GM10248 (cell line): ENCODE data around the gene PLCD4.

Experiments
- CTCF ChIA-PET: fragments of 300-600 bp; sonication (Branson Sonifier 250); formaldehyde crosslinking; extraction: SDS; loops from one replicate; lab custom pipeline; 2021; ENCODE audit warnings: antibody characterized with exemption; lab: Yijun Ruan, JAX
- POLR2A ChIA-PET: fragments of 350-650 bp; sonication (Branson Sonifier 250); formaldehyde crosslinking; extraction: SDS; loops from one replicate; lab custom pipeline; 2020; ENCODE audit warnings: antibody characterized with exemption; lab: Yijun Ruan, JAX
- DNase-seq: peaks from one replicate; pipeline ENCODE4 v3.0.0; 2012; ENCODE audit errors: extremely low spot score
- CTCF ChIP-seq: IDR thresholded peaks from 2 replicates; pipeline ENCODE4 v1.5.1; 2012; ENCODE audit warnings: mild to moderate bottlenecking, low read depth; ENCODE audit errors: extremely low read depth, missing control alignments, control extremely low read depth

PLCD4 gene

GRCh38 chr2:218607436-218608115 is at the start of gene PLCD4:
Gene PLCD4, plus strand, starts transcription at chr2:218607899. Its CDS starts 7,841 bp downstream, at chr2:218615740.
- CTCF ChIA-PET: interaction anchor here (1.2 to 2.0 kb wide), 5 partner anchors 9 to 40 kb away, joined by 3 to 7 read pairs (median 5); no protein-coding TSS in a partner anchor
- no peak for DNase-seq
- TF ChIP-seq CTCF: no peak
- POLR2A ChIA-PET: no interaction called here

GRCh38 chr2:218557941-218558340 is 49.8 kb upstream of the PLCD4 start:
- ChIA-PET CTCF (interaction anchor here (1.2 to 1.7 kb wide), 2 partner anchors 9 to 14 kb away, joined by 4 read pairs; no protein-coding TSS in a partner anchor), POLR2A (no interaction called here)
- TF ChIP-seq CTCF: no peak
- no peak for DNase-seq

- no peak for TF ChIP-seq CTCF
- POLR2A ChIA-PET: no interaction called here
- no peak for DNase-seq
- CTCF ChIA-PET: interaction anchor here (1.7 kb wide), 1 partner anchor 15 kb away, joined by 4 read pairs; no protein-coding TSS in a partner anchor
These were observed 48.7 kb upstream of the PLCD4 start for GRCh38 chr2:218558986-218559385.

GRCh38 chr2:218564056-218564455 is 43.6 kb upstream of the PLCD4 start:
- no peak for DNase-seq
- CTCF ChIA-PET: interaction anchor here (0.7 to 1.4 kb wide), 7 partner anchors 11 to 283 kb away, joined by 3 to 9 read pairs (median 3); partner anchors contain the start of gene TMBIM1
- TF ChIP-seq CTCF: no peak
- POLR2A ChIA-PET: interaction anchor here (0.6 kb wide), 2 partner anchors 20 to 91 kb away, joined by 3 to 4 read pairs; no protein-coding TSS in a partner anchor

- no peak for TF ChIP-seq CTCF
- ChIA-PET CTCF (interaction anchor here (1.5 kb wide), 1 partner anchor 8 kb away, joined by 4 read pairs; no protein-coding TSS in a partner anchor), POLR2A (no interaction called here)
- no peak for DNase-seq
These were observed 41.4 kb upstream of the PLCD4 start for GRCh38 chr2:218566296-218566695.

GRCh38 chr2:218567797-218568189 is 39.9 kb upstream of the PLCD4 start:
- ChIA-PET CTCF (no interaction called here), POLR2A (no interaction called here)
- DNase-seq: no peak
- no peak for TF ChIP-seq CTCF
